GM18511 (cell line): ENCODE data around the gene MRE11.
"Not testable (repeated sequence)": the region's sequence is repeated elsewhere in the genome, so short reads cannot be mapped to it uniquely, and the experiment has no call there.

Experiments used
- ATAC-seq: cut with Tn5 transposase; IDR thresholded peaks from one replicate; pipeline ENCODE4 v1.9.1; 2021; ENCODE audit warnings: mild to moderate bottlenecking, moderate library complexity; ENCODE audit not compliant: unreplicated experiment

Gene MRE11

DNA sequence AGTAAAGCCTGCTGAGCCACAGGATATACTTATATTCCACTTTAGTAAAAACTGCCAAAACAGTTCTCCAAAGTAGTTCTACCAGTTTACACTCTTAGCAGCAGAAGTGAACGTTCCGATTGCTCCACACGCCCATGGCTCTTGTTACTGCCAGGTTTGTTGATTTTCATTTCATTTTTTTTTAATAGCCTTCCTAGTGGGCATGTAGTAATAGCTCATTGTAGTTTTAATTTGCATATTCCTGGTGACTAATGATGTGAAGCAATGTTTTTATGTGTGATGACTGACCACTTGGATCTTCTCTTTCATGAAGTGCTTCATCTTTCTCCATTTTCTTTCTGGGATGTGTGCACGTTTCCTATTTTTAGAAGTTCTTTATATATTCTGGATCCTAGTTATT, 13.8 kb upstream of the MRE11 start:
- ATAC-seq, result no peak

- ATAC-seq, result not testable (repeated sequence)
Observed at GRCh38 chr11:94506513-94506912, 12.9 kb upstream of the MRE11 start.

- ATAC-seq, result peak; percentile 64
Observed at GRCh38 chr11:94504689-94505293, 11.1 kb upstream of the MRE11 start.

- ATAC-seq, result no peak
Observed at GRCh38 chr11:94501522-94501921, 7.9 kb upstream of the MRE11 start.

- ATAC-seq, result no peak
Observed at GRCh38 chr11:94500181-94500580, 6.5 kb upstream of the MRE11 start.

GRCh38 chr11:94494126-94494680, 559 bp upstream of the MRE11 start:
- peak; percentile 69 for ATAC-seq

DNA sequence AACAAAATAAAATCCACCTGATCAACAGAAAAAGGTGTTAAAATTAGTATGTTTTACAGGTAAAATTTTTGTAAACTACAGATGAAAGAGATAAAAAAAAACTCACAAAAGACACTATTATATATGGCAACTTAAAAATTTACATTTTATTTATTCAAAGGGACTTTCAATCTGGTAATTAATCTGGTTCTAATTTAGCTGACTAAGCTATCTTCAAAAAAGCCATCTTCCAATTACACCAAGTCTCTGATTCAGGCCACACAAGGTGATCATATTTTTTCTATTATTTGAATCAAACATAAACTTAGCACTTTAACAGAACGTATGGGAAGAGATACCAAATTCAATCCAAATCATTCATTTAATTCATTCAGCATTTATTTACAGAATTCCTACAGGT, 7.6 kb downstream of the MRE11 start:
- ATAC-seq, result no peak

DNA sequence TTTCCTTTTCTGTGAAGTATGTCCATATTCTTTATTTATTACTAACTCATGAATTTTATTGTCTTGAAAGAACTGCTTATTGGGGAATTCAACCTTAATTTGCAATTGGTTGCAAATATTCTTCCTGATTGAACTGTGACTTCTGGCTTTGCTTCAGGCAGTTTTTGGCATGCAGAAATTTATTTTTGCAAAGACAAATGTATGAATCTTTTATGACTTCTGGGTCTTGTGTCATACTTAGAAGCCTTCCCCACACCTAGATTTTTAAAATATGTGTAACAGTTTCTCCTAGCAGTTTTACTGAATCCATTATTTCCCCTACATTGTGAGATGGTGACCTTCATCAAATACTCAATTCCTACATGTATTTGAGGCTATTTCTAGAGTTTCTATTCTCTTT, 12.3 kb downstream of the MRE11 start:
- ATAC-seq, result no peak

DNA sequence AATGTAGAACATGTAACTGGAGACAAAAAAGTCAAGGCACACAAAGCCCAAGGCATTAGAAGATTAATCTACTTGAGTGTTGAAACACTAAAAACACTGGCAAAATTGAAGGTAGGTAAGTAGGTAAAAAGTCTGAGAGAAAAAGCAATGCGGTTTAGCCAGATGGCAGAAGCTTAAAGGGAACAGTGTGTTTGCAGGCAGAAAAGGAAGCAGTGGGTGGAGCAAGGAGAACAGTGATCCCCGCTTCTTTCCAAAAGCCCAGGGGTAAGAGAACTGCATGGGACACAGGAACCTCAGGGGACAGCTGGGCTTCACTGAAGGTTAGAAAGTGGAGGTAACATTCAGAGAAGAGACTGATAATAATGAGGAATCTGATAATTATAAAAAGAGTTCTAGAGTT, 16.0 kb downstream of the MRE11 start:
- no peak for ATAC-seq

DNA sequence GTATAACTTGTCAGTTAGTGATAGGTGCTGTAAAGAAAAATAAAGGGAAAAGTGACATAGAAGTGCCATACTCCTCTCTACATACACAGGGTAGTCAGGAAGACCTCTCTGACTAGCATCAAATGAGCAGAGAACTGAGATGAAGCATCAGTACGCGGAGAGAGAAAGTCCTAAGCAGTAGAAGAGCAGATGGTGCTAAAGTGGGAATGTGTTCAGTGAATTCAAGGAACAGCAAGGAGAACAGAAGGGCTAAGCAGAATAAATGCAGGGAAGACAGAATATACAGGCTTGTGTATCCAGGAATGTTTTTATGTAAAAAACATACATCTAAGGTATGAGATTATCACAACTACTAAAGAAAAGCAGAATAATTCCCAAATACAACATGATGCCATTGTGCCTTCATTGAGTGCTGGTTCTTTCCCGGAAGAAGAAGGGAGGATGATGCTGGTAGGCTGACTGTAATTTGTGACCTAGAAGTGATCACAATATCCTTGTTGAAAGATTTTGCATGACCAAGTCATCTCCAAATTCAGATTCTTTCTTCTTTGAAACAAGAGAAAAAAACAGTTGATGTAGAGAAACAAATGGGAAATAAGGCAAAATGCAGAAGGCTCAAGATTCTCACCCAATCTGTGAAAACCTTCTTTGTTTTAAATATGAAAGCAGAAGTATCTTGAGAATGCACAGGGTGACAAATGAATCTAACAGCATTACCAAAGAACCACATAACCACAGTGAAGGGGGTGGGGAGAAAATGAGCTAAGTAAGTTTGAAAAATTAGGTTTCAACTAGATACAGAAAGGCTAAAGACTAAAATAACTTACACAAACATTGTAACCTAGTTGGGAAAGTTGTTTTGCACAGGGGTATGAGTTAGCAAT, 20.5 kb downstream of the MRE11 start:
- ATAC-seq, result peak; percentile 86

GRCh38 chr11:94469416-94469815, 24.2 kb downstream of the MRE11 start:
- ATAC-seq, result peak; percentile 86

- ATAC-seq, result no peak
Observed at GRCh38 chr11:94459576-94459975, 34.1 kb downstream of the MRE11 start.

- ATAC-seq, result peak; percentile 73
Observed at GRCh38 chr11:94457118-94458029, 36.3 kb downstream of the MRE11 start.

DNA sequence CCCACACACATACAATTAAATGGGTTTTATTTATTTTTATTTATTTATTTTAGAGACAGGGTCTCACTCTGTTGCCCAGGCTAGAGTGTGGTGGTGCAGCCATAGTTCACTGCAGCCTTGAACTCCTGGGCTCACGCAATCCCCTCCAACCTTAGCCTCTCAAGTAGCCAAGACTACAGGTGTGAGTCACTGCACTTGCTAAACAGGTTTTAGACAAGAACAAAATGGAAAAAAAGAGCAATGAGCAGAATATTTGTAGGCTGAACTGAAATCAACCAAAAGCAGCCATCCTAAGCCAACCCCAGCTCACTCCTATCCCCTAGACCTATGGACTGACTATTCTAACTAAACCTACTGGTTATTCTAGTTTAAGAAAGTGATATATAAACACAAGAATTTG, 37.8 kb downstream of the MRE11 start:
- no peak for ATAC-seq

DNA sequence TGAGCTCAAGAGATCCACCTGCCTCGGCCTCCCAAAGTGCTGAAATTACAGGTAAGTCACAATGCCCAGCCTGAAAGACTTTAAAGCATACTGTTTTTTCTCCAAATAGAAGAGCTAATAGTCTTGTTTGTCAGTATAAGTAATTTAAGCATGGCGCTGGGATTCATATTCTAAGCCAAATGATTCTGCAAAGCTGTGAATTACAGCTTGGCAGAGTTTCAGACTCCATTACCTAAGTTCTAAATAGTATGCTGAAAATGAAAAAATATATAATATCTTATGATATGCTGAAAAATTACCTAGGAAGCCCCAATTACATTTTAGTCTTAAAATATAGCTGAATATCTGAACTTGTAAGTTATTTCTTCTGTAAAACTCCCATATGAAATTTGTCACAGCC, 39.3 kb downstream of the MRE11 start:
- ATAC-seq, result no peak

GRCh38 chr11:94452988-94453387, 40.7 kb downstream of the MRE11 start:
- ATAC-seq, result no peak

GRCh38 chr11:94450048-94450447, 43.6 kb downstream of the MRE11 start:
- ATAC-seq, result no peak

DNA sequence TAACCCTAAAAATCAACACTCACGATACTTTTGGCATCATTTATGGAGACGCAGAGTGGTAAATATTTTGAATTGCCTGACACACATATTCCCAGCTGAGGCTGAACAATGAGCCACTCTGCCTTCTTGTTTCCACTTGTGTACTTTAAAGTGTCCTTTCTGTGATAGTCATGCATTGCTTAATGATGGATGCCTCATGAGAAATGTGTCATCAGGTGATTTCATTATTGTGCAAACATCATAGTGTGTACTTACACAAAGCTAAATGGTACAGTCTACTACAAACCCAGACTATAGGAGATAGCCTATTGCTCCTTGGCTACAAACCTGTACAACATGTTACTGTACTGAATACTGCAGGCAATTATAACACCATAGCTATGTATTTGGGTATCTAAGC, 44.2 kb downstream of the MRE11 start:
- ATAC-seq, result no peak

DNA sequence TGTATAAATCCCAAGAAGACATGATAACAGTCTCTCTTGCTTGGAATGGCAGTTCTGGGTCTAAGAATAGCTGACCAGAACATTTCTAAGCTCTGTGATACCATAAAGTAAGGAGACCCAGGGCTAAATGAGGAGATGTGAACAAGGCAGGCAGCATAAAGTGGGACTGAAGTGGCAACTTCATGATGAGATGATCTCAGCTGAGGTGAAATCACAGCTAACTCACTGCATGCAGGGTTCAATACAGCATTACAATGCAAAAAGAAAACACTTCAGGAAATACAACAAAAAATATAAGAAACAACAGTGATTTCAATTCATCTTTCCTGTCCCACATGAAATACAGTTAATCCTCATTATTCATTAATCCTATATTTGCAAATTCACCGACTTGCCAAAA, 44.6 kb downstream of the MRE11 start:
- no peak for ATAC-seq

GRCh38 chr11:94447149-94447548, 46.5 kb downstream of the MRE11 start:
- ATAC-seq, result no peak

- ATAC-seq, result no peak
Observed at GRCh38 chr11:94445641-94446040, 48.0 kb downstream of the MRE11 start.
